WTC11 (cell line): ENCODE measurements around the gene ZC3H12D. TPM values are rescaled to one million over a fixed set of nuclear protein-coding genes. Genes with fewer than 3 reads are reported as not detected.

Experiments used
- ATAC-seq: fragments of 200-7000 bp; cut with Tn5 transposase; 2 replicates; pipeline ENCODE4 v1.10.0; 2021; ENCODE audit warnings: mild to moderate bottlenecking, moderate library complexity
- CTCF ChIA-PET: fragments of 300-600 bp; sonication (Branson Sonifier 250); formaldehyde crosslinking; loops from one replicate; lab custom pipeline; 2021; ENCODE audit warnings: antibody characterized with exemption; lab: Charles Lee
- POLR2A ChIA-PET: fragments of 350-600 bp; sonication (Branson Sonifier 250); formaldehyde crosslinking; loops from one replicate; lab custom pipeline; 2021; ENCODE audit warnings: antibody characterized with exemption; lab: Charles Lee
- DNase-seq: peaks from one replicate; pipeline ENCODE4 v3.0.0; 2021; ENCODE audit warnings: low spot score
- H3K27ac Mint-ChIP-seq: 2 replicates; pipeline ENCODE4 v1.8.0; 2021; ENCODE audit warnings: mixed read lengths
- H3K27me3 Mint-ChIP-seq: 2 replicates; pipeline ENCODE4 v1.8.0; 2021; ENCODE audit warnings: low read depth, mild to moderate bottlenecking, moderate library complexity, mixed read lengths
- H3K36me3 Mint-ChIP-seq: 2 replicates; pipeline ENCODE4 v1.8.0; 2021; ENCODE audit warnings: mixed read lengths
- H3K4me1 Mint-ChIP-seq: 2 replicates; pipeline ENCODE4 v1.8.0; 2022; ENCODE audit warnings: mixed read lengths
- H3K4me3 Mint-ChIP-seq: 2 replicates; pipeline ENCODE4 v1.8.0; 2021; ENCODE audit warnings: mild to moderate bottlenecking, moderate library complexity, mixed read lengths
- H3K9me3 Mint-ChIP-seq: 2 replicates; pipeline ENCODE4 v1.8.0; 2021; ENCODE audit warnings: mixed read lengths
- AFF4 ChIP-seq: sonication (generic); formaldehyde crosslinking; IDR thresholded peaks from 2 replicates; pipeline ENCODE4 v1.8.1; 2023; ENCODE audit warnings: mild to moderate bottlenecking, missing genetic modification reagents, borderline replicate concordance
- AR ChIP-seq: fragments of 250-450 bp; sonication (Bioruptor Pico); IDR thresholded peaks from 2 replicates; pipeline ENCODE4 v1.9.0; 2021; ENCODE audit warnings: mild to moderate bottlenecking
- FOXK1 ChIP-seq: sonication (generic); formaldehyde crosslinking; IDR thresholded peaks from 2 replicates; pipeline ENCODE4 v1.8.0; 2022; ENCODE audit warnings: mild to moderate bottlenecking, moderate library complexity, missing genetic modification reagents
- FOXP1 ChIP-seq: sonication (generic); formaldehyde crosslinking; IDR thresholded peaks from 2 replicates; pipeline ENCODE4 v1.8.0; 2022; ENCODE audit warnings: missing genetic modification reagents, mild to moderate bottlenecking, moderate library complexity, borderline replicate concordance
- GTF2I ChIP-seq: fragments of 250-450 bp; sonication (Bioruptor Pico); conservative IDR thresholded peaks from 2 replicates; pipeline ENCODE4 v1.4.0; 2021; ENCODE audit warnings: mild to moderate bottlenecking
- IRF2 ChIP-seq: sonication (generic); formaldehyde crosslinking; IDR thresholded peaks from 2 replicates; pipeline ENCODE4 v1.8.0; 2022; ENCODE audit warnings: low read depth, missing genetic modification reagents, borderline replicate concordance
- MLX ChIP-seq: sonication (generic); formaldehyde crosslinking; IDR thresholded peaks from 2 replicates; pipeline ENCODE4 v1.8.1; 2023; ENCODE audit warnings: mild to moderate bottlenecking, missing genetic modification reagents, moderate library complexity
- MXD4 ChIP-seq: fragments of 250-450 bp; sonication (Bioruptor Pico); IDR thresholded peaks from 2 replicates; pipeline ENCODE4 v1.8.0; 2021; ENCODE audit warnings: mild to moderate bottlenecking, moderate library complexity, borderline replicate concordance
- NFYB ChIP-seq: sonication (generic); formaldehyde crosslinking; conservative IDR thresholded peaks from 2 replicates; pipeline ENCODE4 v1.8.0; 2022; ENCODE audit warnings: low read depth, missing genetic modification reagents
- SMAD3 ChIP-seq: sonication (generic); formaldehyde crosslinking; IDR thresholded peaks from 2 replicates; pipeline ENCODE4 v1.8.0; 2022; ENCODE audit warnings: missing genetic modification reagents, mild to moderate bottlenecking, borderline replicate concordance
- TCF7 ChIP-seq: sonication (generic); formaldehyde crosslinking; IDR thresholded peaks from 2 replicates; pipeline ENCODE4 v1.8.0; 2022; ENCODE audit warnings: mild to moderate bottlenecking, low read depth, missing genetic modification reagents, moderate library complexity
- TP53 ChIP-seq: sonication (generic); formaldehyde crosslinking; IDR thresholded peaks from 2 replicates; pipeline ENCODE4 v1.8.1; 2023; ENCODE audit warnings: mild to moderate bottlenecking, missing genetic modification reagents
- ZBTB43 ChIP-seq: sonication (generic); formaldehyde crosslinking; IDR thresholded peaks from 2 replicates; pipeline ENCODE4 v1.8.1; 2023; ENCODE audit warnings: mild to moderate bottlenecking, missing genetic modification reagents
- ZNF121 ChIP-seq: sonication (generic); formaldehyde crosslinking; IDR thresholded peaks from 2 replicates; pipeline ENCODE4 v1.8.0; 2023; ENCODE audit warnings: missing genetic modification reagents
- ZNF263 ChIP-seq: sonication (generic); formaldehyde crosslinking; IDR thresholded peaks from 2 replicates; pipeline ENCODE4 v1.8.1; 2022; ENCODE audit warnings: low read depth, mild to moderate bottlenecking, moderate library complexity, missing genetic modification reagents
- total RNA-seq: library from RNA; stranded (reverse); gene quantifications from 3 replicates; pipeline ENCODE4 v1.2.3, GENCODE V29; 2021
- TF ChIP-seq, protein P1 (sequence below): fragments of 250-450 bp; sonication (Bioruptor Pico); IDR thresholded peaks from 2 replicates; pipeline ENCODE4 v2.1.2; 2022; ENCODE audit warnings: mild to moderate bottlenecking, moderate library complexity
- TF ChIP-seq, protein P2 (sequence below): sonication (generic); formaldehyde crosslinking; IDR thresholded peaks from 2 replicates; pipeline ENCODE4 v1.8.1; 2022; ENCODE audit warnings: low read depth, missing genetic modification reagents, borderline replicate concordance
- TF ChIP-seq, protein P3 (sequence below): sonication (generic); formaldehyde crosslinking; IDR thresholded peaks from 2 replicates; pipeline ENCODE4 v1.8.0; 2023; ENCODE audit warnings: missing genetic modification reagents, mild to moderate bottlenecking, borderline replicate concordance

The ZC3H12D gene
- total RNA-seq, 1 experiment from 2014 or later = 0.13 TPM

GRCh38 chr6:149459761-149460160 lies 25.1 kb downstream of the ZC3H12D start:
- TF ChIP-seq FOXP1 (CRISPR knock-in tag) (no peak), TP53 (CRISPR knock-in tag) (no peak), AFF4 (no peak), TCF7 (no peak), MLX (CRISPR knock-in tag) (no peak), ZNF263 (CRISPR knock-in tag) (no peak), MXD4 (CRISPR knock-in tag) (no peak), GTF2I (CRISPR knock-in tag) (no peak), AR (no peak), IRF2 (no peak)
- TF ChIP-seq, protein P1, sequence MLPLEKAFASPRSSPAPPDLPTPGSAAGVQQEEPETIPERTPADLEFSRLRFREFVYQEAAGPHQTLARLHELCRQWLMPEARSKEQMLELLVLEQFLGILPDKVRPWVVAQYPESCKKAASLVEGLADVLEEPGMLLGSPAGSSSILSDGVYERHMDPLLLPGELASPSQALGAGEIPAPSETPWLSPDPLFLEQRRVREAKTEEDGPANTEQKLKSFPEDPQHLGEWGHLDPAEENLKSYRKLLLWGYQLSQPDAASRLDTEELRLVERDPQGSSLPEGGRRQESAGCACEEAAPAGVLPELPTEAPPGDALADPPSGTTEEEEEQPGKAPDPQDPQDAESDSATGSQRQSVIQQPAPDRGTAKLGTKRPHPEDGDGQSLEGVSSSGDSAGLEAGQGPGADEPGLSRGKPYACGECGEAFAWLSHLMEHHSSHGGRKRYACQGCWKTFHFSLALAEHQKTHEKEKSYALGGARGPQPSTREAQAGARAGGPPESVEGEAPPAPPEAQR (CRISPR knock-in tag) = no peak
- TF ChIP-seq, protein P2, sequence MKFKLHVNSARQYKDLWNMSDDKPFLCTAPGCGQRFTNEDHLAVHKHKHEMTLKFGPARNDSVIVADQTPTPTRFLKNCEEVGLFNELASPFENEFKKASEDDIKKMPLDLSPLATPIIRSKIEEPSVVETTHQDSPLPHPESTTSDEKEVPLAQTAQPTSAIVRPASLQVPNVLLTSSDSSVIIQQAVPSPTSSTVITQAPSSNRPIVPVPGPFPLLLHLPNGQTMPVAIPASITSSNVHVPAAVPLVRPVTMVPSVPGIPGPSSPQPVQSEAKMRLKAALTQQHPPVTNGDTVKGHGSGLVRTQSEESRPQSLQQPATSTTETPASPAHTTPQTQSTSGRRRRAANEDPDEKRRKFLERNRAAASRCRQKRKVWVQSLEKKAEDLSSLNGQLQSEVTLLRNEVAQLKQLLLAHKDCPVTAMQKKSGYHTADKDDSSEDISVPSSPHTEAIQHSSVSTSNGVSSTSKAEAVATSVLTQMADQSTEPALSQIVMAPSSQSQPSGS = no peak
- CTCF ChIA-PET = interaction anchor here (1.3 kb wide), 1 partner anchor 431 kb away, joined by 3 read pairs; no protein-coding TSS in a partner anchor
- Mint-ChIP-seq H3K36me3 (no peaks in the 10 kb centered on the region), H3K9me3 (no peaks in the 10 kb centered on the region), H3K4me1 (no peaks in the 10 kb centered on the region), H3K4me3 (no peak overlapping the region), H3K27ac (no peak overlapping the region), H3K27me3 (no peaks in the 10 kb centered on the region; the same call in 1 of the 2 replicates)
- POLR2A ChIA-PET = no interaction called here
- DNase-seq = no peak
- ATAC-seq = no peak

GRCh38 chr6:149458806-149459205 lies 26.0 kb downstream of the ZC3H12D start:
- H3K36me3 Mint-ChIP-seq = no peaks in the 10 kb centered on the region
- H3K4me3 Mint-ChIP-seq = no peak overlapping the region
- H3K9me3 Mint-ChIP-seq = no peaks in the 10 kb centered on the region
- no peak for ATAC-seq
- ChIA-PET CTCF (interaction anchor here (1.4 kb wide), 1 partner anchor 27 kb away, joined by 4 read pairs; no protein-coding TSS in a partner anchor), POLR2A (no interaction called here)
- H3K27me3 Mint-ChIP-seq = no peaks in the 10 kb centered on the region; the same call in 1 of the 2 replicates
- no peak for DNase-seq
- H3K4me1 Mint-ChIP-seq = no peaks in the 10 kb centered on the region
- H3K27ac Mint-ChIP-seq = no peak overlapping the region
- TF ChIP-seq ZBTB43 (no peak), ZNF121 (CRISPR knock-in tag) (no peak), FOXK1 (no peak), NFYB (CRISPR knock-in tag) (no peak), SMAD3 (CRISPR knock-in tag) (no peak)
- TF ChIP-seq, protein P3, sequence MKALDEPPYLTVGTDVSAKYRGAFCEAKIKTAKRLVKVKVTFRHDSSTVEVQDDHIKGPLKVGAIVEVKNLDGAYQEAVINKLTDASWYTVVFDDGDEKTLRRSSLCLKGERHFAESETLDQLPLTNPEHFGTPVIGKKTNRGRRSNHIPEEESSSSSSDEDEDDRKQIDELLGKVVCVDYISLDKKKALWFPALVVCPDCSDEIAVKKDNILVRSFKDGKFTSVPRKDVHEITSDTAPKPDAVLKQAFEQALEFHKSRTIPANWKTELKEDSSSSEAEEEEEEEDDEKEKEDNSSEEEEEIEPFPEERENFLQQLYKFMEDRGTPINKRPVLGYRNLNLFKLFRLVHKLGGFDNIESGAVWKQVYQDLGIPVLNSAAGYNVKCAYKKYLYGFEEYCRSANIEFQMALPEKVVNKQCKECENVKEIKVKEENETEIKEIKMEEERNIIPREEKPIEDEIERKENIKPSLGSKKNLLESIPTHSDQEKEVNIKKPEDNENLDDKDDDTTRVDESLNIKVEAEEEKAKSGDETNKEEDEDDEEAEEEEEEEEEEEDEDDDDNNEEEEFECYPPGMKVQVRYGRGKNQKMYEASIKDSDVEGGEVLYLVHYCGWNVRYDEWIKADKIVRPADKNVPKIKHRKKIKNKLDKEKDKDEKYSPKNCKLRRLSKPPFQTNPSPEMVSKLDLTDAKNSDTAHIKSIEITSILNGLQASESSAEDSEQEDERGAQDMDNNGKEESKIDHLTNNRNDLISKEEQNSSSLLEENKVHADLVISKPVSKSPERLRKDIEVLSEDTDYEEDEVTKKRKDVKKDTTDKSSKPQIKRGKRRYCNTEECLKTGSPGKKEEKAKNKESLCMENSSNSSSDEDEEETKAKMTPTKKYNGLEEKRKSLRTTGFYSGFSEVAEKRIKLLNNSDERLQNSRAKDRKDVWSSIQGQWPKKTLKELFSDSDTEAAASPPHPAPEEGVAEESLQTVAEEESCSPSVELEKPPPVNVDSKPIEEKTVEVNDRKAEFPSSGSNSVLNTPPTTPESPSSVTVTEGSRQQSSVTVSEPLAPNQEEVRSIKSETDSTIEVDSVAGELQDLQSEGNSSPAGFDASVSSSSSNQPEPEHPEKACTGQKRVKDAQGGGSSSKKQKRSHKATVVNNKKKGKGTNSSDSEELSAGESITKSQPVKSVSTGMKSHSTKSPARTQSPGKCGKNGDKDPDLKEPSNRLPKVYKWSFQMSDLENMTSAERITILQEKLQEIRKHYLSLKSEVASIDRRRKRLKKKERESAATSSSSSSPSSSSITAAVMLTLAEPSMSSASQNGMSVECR (CRISPR knock-in tag) = no peak
